NCI-H1105 treated with DMSO at 0.1 percent for 48 hours (cell line): ENCODE data around the gene KRT78.

Experiments used
- DNase-seq: peaks from one replicate; lab custom pipeline; 2025; lab: John Stamatoyannopoulos, UW

Gene KRT78

GRCh38 chr12:52812073-52812400 lies 36.8 kb downstream of the KRT78 start:
- DNase-seq = no peak

- DNase-seq = no peak
Measured at GRCh38 chr12:52811191-52812072, 37.4 kb downstream of the KRT78 start.

- DNase-seq = no peak
Measured at GRCh38 chr12:52810554-52810953, 38.2 kb downstream of the KRT78 start.

- no peak for DNase-seq
Measured at GRCh38 chr12:52809166-52809565, 39.6 kb downstream of the KRT78 start.

GRCh38 chr12:52808573-52809160 lies 40.1 kb downstream of the KRT78 start:
- no peak for DNase-seq

GRCh38 chr12:52807544-52808470 lies 41.0 kb downstream of the KRT78 start:
- no peak for DNase-seq

- DNase-seq = no peak
Measured at GRCh38 chr12:52806821-52807543, 41.8 kb downstream of the KRT78 start.

- no peak for DNase-seq
Measured at GRCh38 chr12:52806169-52806811, 42.5 kb downstream of the KRT78 start.

- DNase-seq = no peak
Measured at GRCh38 chr12:52805739-52806138, 43.1 kb downstream of the KRT78 start.

GRCh38 chr12:52805000-52805399 lies 43.8 kb downstream of the KRT78 start:
- no peak for DNase-seq

- DNase-seq = no peak
Measured at GRCh38 chr12:52802442-52802841, 46.4 kb downstream of the KRT78 start.

- no peak for DNase-seq
Measured at GRCh38 chr12:52801773-52802172, 47.0 kb downstream of the KRT78 start.

- no peak for DNase-seq
Measured at GRCh38 chr12:52800259-52800917, 48.4 kb downstream of the KRT78 start.

GRCh38 chr12:52799505-52800211 lies 49.1 kb downstream of the KRT78 start:
- DNase-seq = no peak

- no peak for DNase-seq
Measured at GRCh38 chr12:52798671-52799504, 49.9 kb downstream of the KRT78 start.

- DNase-seq = no peak
Measured at GRCh38 chr12:52798003-52798670, 50.7 kb downstream of the KRT78 start.

- no peak for DNase-seq
Measured at GRCh38 chr12:52797529-52797894, 51.3 kb downstream of the KRT78 start.

GRCh38 chr12:52796839-52797528 lies 51.8 kb downstream of the KRT78 start:
- no peak for DNase-seq
